SK-N-SH (cell line): ENCODE measurements around the gene ZNF599.

Source experiments
- EZH2phosphoT487 ChIP-seq: fragments of 200-600 bp; sonication (generic); IDR thresholded peaks from 2 replicates; pipeline ENCODE4 v1.6.1; 2017; ENCODE audit warnings: low read depth, mixed run types, mild to moderate bottlenecking, antibody characterized with exemption, moderate library complexity, borderline replicate concordance
- FOXM1 ChIP-seq: IDR thresholded peaks from 2 replicates; pipeline ENCODE4 v1.4.0; 2012; ENCODE audit warnings: low read depth, mild to moderate bottlenecking
- RCOR1 ChIP-seq: fragments of 150-350 bp; IDR thresholded peaks from 2 replicates; pipeline ENCODE4 v1.6.1; 2017; ENCODE audit warnings: antibody characterized with exemption, low read length
- SIN3A ChIP-seq: IDR thresholded peaks from 2 replicates; pipeline ENCODE4 v1.6.1; 2012; ENCODE audit warnings: low read depth, mild to moderate bottlenecking, low read length, moderate library complexity, borderline replicate concordance
- SMC3 ChIP-seq: IDR thresholded peaks from 2 replicates; pipeline ENCODE4 v1.6.1; 2012; ENCODE audit warnings: low read depth, low read length, improper control_type of control experiment
- TF ChIP-seq, protein P1 (sequence below): fragments of 200-600 bp; sonication (generic); IDR thresholded peaks from 2 replicates; pipeline ENCODE4 v1.6.1; 2017; ENCODE audit warnings: antibody characterized with exemption, mild to moderate bottlenecking, moderate library complexity

DNA sequence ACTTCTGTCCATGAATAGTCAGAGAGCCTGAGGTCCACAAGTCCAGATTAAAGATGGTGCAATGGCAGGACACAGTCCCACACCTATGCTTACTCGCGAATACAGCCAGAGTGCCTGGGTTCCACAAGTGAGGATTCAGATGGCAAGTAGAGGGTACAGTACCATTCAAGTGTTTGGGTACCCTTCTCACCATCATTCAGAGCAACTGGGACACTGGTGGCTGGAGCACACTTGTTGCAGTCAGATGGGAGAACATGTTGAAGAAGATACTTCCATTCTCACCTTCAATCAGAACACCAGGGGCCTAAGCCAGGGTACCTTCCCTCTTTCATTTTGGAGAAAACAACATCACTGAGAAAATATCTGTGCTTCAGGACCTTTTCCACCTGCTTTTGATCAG lies 43.7 kb upstream of the ZNF599 start:
- TF ChIP-seq RCOR1 (no peak), SIN3A (no peak), SMC3 (no peak), FOXM1 (no peak), EZH2phosphoT487 (no peak)
- TF ChIP-seq, protein P1, sequence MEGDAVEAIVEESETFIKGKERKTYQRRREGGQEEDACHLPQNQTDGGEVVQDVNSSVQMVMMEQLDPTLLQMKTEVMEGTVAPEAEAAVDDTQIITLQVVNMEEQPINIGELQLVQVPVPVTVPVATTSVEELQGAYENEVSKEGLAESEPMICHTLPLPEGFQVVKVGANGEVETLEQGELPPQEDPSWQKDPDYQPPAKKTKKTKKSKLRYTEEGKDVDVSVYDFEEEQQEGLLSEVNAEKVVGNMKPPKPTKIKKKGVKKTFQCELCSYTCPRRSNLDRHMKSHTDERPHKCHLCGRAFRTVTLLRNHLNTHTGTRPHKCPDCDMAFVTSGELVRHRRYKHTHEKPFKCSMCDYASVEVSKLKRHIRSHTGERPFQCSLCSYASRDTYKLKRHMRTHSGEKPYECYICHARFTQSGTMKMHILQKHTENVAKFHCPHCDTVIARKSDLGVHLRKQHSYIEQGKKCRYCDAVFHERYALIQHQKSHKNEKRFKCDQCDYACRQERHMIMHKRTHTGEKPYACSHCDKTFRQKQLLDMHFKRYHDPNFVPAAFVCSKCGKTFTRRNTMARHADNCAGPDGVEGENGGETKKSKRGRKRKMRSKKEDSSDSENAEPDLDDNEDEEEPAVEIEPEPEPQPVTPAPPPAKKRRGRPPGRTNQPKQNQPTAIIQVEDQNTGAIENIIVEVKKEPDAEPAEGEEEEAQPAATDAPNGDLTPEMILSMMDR: no peak
